Measurements from ENCODE around the gene PCDH9.
"Not testable (repeated sequence)": the region's sequence is repeated elsewhere in the genome, so short reads cannot be mapped to it uniquely, and the experiment has no call there.

PCDH9 gene

GRCh38 chr13:66821551-66821950, 408.6 kb downstream of the PCDH9 start:
- DNase-seq: no peak

- no peak for DNase-seq
These were observed 418.7 kb downstream of the PCDH9 start for GRCh38 chr13:66811455-66811854.

- DNase-seq: no peak
These were observed 420.7 kb downstream of the PCDH9 start for GRCh38 chr13:66809485-66809884.

- DNase-seq: no peak
These were observed 422.9 kb downstream of the PCDH9 start for GRCh38 chr13:66807251-66807650.

GRCh38 chr13:66805657-66806056, 424.5 kb downstream of the PCDH9 start:
- DNase-seq: no peak

- no peak for DNase-seq
These were observed 426.2 kb downstream of the PCDH9 start for GRCh38 chr13:66803808-66804456.

- DNase-seq: no peak
These were observed 426.9 kb downstream of the PCDH9 start for GRCh38 chr13:66803013-66803807.

GRCh38 chr13:66795636-66796035, 434.5 kb downstream of the PCDH9 start:
- no peak for DNase-seq

GRCh38 chr13:66794340-66795031, 435.6 kb downstream of the PCDH9 start:
- no peak for DNase-seq

GRCh38 chr13:66790861-66791260, 439.3 kb downstream of the PCDH9 start:
- no peak for DNase-seq

GRCh38 chr13:66781241-66781640, 448.9 kb downstream of the PCDH9 start:
- DNase-seq: no peak

- DNase-seq: no peak
These were observed 449.3 kb downstream of the PCDH9 start for GRCh38 chr13:66780814-66781213.

GRCh38 chr13:66778461-66778860, 451.7 kb downstream of the PCDH9 start:
- no peak for DNase-seq

GRCh38 chr13:66775196-66775595, 454.9 kb downstream of the PCDH9 start:
- no peak for DNase-seq

- no peak for DNase-seq
These were observed 456.1 kb downstream of the PCDH9 start for GRCh38 chr13:66774046-66774445.

- no peak for DNase-seq
These were observed 464.6 kb downstream of the PCDH9 start for GRCh38 chr13:66765559-66765958.

GRCh38 chr13:66760678-66761077, 469.5 kb downstream of the PCDH9 start:
- DNase-seq: not testable (repeated sequence)

- no peak for DNase-seq
These were observed 470.2 kb downstream of the PCDH9 start for GRCh38 chr13:66759919-66760318.

GRCh38 chr13:66751691-66752090, 478.4 kb downstream of the PCDH9 start:
- DNase-seq: no peak

GRCh38 chr13:66748712-66749111, 481.4 kb downstream of the PCDH9 start:
- DNase-seq: no peak

- no peak for DNase-seq
These were observed 484.8 kb downstream of the PCDH9 start for GRCh38 chr13:66745307-66745706.

- no peak for DNase-seq
These were observed 506.6 kb downstream of the PCDH9 start for GRCh38 chr13:66723576-66723975.

GRCh38 chr13:66716538-66716937, 513.6 kb downstream of the PCDH9 start:
- DNase-seq: no peak

- no peak for DNase-seq
These were observed 515.3 kb downstream of the PCDH9 start for GRCh38 chr13:66714795-66715194.
